HL-60/S4 treated with retinoic acid at 250 ng/mL for 4 days and 3 days (cell line): Measurements from ENCODE around the gene EDN2.

Experiments used
- in situ Hi-C: fragments of 300-500 bp; cut with MboI; formaldehyde crosslinking; loops from 2 replicates; pipeline ENCODE4 v1.7.0; 2022; ENCODE audit warnings: low sequenced_read_pairs

The EDN2 gene

GRCh38 chr1:41486053-41486370, 1.5 kb upstream of the EDN2 start:
- in situ Hi-C loops = no loop called here

- in situ Hi-C loops = no loop called here
Measured at GRCh38 chr1:41485605-41486004, 1.1 kb upstream of the EDN2 start.

- in situ Hi-C loops = no loop called here
Measured at GRCh38 chr1:41483960-41484401, 502 bp downstream of the EDN2 start.

DNA sequence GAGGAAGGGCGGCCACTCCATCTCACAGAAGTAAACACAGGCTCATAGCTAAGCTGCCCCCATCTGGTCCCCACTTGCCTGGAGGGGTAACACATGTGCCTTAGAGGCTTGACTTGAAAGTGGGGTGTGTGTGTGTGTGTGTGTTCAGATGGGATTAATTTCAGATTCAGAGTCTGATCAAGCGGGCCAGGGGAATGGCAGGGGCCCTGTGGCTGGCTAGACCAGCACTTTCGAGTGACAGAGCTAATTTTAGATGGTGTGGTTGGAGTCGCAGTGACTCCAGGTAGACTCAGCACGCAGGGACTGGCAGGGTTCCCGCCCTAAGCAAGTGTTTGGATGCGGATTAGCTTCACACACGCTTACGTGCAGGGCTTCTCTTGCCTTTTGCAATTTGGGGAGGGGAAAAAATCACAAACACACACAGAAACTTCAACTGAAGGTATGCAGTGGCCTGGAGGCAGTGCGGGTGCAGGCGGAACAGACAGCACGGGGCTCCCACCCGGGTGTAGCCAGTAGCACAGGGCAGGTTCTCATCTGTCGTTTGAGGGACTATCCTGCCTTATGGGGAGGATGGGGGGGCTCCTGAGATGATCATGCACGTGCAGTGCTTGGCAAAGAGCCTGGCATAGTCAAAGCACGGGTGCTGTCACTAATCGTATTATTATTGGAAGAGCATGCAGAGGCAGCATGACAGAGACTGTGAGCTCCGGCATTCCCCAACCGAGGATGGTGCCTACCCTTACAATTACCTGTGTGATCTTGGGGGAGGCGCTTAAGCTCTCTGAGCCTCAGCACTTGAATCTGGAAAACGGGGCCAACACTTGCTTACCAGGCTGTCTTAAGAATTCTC, 1.3 kb downstream of the EDN2 start:
- in situ Hi-C loops = no loop called here

DNA sequence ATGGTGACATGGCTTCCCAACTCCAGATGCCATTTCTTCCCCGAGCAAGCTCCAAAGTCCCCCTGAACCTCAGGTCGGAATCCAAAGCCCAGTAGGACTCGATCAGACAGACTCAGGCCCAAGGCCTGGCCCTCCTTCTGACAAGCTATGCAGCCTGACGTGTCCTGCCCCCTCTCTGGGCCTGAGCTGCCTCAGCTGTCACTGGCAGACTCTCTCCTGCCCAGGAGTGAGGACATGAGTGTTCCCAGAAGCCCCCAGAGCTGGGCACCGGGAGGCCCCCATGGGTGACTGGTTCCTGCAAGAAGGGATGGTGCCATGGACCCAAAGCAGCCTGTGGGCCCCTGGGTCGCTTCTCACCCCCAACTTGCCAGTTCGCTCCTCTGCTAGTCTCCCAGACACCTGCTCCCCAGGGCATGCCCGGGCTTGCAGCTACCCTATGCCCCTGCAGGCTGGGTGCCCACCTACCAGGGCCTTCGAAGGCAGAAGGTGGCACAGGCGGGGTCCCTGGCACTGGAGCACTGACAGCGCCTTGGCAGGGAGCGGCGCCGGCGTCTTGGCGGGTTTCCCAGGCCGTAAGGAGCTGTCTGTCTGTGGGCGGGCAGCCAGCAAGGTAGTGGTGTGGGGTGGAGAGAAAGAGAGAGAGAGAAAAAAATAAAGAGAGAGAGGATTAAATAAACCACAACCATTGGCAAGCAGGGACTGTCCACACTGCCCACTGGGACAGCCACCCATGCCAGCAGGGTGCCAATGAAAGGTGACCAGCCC, 2.3 kb downstream of the EDN2 start:
- in situ Hi-C loops = no loop called here

DNA sequence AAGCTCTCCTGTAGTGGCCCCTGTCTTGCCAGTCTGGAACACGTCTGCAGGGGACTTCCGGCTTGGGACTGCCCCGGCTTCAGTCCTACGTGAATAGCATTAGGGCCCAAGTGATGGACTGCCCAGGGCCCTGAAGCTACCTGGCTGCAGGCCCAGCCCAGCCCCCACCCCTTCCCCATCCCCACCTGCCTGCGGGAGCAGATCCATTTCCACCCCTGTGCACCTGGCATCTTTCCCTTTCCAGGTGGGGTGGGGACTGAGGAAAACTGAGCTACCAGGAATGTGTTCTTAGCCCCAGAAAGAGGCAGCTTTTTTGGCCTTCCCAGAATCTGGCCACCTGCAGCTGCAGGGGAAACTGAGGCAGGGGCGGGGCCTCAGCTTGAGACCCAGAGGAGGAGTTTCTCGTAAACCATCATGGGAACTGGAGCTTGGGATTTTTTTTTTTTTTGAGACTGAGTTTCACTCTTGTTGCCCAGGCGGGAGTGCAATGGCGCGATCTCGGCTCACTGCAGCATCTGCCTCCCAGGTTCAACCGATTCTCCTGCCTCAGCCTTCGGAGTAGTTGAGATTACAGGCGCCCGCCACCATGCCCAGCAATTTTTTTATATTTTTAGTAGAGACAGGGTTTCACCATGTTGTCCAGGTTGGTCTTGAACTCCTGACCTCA, 3.2 kb downstream of the EDN2 start:
- in situ Hi-C loops = no loop called here

GRCh38 chr1:41480204-41481108, 4.0 kb downstream of the EDN2 start:
- in situ Hi-C loops = no loop called here

- in situ Hi-C loops = no loop called here
Measured at GRCh38 chr1:41479808-41480160, 4.7 kb downstream of the EDN2 start.

GRCh38 chr1:41479000-41479807, 5.3 kb downstream of the EDN2 start:
- in situ Hi-C loops = no loop called here

- in situ Hi-C loops = no loop called here
Measured at GRCh38 chr1:41478118-41478748, 6.2 kb downstream of the EDN2 start.

DNA sequence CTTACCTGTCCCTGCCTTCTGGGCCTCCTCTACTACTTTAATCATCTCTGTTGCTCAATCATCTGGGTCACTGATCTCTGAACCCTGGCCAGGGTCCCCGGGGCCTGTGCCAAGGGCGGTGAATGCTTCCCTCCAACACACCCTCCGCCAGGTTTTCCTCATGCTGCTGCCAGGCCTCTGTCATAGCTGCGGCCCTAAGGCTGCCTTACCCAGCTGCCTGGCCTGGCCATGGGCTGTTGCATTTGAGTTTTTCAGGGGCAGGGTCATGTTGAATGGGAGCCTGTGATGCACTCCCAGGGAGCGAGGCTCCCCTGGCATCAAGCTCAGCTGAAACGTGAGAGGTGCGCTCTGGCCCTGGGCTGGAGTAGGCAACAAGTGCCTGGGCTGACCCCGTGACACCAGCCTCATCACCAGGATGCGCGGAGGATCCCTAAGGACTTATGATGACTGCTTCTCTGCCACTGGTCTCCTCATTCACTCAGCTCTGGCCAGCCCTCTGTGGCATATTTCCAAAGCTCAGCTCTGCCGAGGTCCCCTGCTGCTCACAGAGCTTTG, 7.6 kb downstream of the EDN2 start:
- in situ Hi-C loops = no loop called here

DNA sequence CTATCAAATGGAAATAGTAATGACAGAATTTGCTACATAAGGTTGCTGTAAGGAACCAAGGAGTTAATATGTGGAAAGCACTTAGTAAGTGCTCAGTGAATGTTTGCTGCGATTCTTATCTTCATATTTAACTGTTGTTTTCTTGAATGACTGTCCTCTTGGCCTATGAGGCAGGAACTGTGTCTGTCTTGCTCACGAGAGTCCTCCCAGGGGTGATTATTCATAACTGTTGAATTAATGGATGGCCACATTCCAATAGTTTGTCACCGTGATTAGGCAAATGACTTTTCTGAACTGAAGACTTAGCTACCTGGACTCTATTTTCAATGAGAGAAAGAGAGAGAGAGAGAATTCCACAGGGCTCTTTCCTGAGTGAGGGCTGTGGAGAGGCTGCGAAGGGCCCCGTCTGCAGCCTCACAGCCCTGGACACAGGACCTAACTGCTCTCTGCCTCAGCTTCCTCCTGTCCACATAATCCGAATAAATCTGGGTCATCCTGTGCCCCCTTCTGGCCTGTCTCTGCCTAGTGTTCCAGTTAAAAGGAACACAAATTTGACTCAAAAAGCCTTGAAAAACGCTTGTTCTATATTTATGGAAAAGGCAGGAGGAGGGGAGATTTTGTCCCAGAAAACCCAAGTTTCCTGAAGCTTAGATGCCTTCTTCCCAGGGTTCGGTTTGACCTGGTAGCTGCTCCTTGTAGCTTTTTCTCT, 8.5 kb downstream of the EDN2 start:
- in situ Hi-C loops = no loop called here

DNA sequence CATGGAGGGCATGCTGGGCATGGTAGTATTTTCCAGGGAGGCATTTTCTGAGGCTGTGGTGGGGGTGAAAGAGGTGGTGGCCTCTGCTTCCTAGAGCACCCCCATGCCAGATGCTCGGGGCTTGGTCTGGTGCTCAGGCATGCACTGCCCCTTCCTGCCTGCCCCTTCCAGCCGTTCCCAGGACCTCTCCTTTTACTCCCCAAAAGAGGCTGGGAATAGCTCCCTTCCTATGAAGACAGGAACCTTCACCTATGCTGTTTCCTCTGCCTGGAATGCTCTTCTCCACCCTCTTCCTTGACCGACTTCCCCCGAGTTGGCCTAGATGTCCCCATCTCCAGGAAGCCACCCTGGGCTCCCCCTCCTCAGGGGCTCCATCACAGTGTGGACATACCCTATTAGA, 9.1 kb downstream of the EDN2 start:
- in situ Hi-C loops = no loop called here

GRCh38 chr1:41474490-41475271, 9.8 kb downstream of the EDN2 start:
- in situ Hi-C loops = no loop called here

- in situ Hi-C loops = no loop called here
Measured at GRCh38 chr1:41473738-41474362, 10.6 kb downstream of the EDN2 start.

DNA sequence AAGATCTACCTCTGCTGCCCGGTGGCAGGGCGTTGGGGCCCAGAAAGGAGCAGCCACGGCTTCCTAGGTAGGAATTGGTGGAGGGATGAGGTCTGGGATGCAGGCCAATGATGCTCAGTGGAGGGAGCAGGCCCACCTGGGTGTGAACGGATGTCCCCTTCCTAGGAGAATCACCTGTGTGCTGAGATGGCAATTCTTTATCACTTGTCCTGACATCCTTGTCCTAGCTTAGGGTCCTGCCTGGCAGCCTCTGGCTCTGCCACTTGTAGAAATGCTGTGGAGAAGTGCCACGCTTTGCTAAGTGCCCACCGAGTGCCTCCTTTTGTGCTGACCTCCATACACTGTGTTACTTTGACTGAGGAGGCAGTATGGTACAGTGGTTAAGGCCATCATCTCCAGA, 12.8 kb downstream of the EDN2 start:
- in situ Hi-C loops = no loop called here

- in situ Hi-C loops = no loop called here
Measured at GRCh38 chr1:41469706-41470105, 14.8 kb downstream of the EDN2 start.
